Measurements from ENCODE around the gene CCDC152. TPM values are rescaled to one million over a fixed set of nuclear protein-coding genes. Genes with fewer than 3 reads are reported as not detected.

CCDC152 gene
- total RNA-seq, 2 donors from 2014 or later: 1.3 TPM; not detected in 1

DNA sequence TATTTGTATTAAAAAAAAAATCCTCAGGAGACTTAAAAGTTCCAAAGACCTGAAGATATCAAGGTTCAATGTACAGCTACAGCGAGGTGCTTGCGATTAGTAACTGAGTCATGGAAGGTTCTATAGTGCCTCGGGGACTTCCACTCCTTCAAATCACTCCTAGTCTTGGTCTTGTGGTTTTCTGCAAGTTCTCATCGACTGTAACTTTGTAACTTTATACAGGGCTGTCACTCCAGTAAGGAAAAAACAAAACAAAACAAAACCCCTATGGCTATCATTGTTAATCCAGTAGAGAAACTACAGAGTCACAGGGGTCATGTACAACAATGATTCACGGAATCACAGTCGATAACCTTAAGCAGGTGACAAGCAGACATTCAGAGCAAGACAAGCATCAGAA lies 94.9 kb downstream of the CCDC152 start:
- H3K27me3 ChIP-seq: no peaks in the 10 kb centered on the region
- H3K9me3 ChIP-seq: no peaks in the 10 kb centered on the region
- TF ChIP-seq, protein P1, sequence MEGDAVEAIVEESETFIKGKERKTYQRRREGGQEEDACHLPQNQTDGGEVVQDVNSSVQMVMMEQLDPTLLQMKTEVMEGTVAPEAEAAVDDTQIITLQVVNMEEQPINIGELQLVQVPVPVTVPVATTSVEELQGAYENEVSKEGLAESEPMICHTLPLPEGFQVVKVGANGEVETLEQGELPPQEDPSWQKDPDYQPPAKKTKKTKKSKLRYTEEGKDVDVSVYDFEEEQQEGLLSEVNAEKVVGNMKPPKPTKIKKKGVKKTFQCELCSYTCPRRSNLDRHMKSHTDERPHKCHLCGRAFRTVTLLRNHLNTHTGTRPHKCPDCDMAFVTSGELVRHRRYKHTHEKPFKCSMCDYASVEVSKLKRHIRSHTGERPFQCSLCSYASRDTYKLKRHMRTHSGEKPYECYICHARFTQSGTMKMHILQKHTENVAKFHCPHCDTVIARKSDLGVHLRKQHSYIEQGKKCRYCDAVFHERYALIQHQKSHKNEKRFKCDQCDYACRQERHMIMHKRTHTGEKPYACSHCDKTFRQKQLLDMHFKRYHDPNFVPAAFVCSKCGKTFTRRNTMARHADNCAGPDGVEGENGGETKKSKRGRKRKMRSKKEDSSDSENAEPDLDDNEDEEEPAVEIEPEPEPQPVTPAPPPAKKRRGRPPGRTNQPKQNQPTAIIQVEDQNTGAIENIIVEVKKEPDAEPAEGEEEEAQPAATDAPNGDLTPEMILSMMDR (IDR thresholded peaks at IDR 0.05): no peak
- no peak for TF ChIP-seq POLR2A (IDR thresholded peaks at IDR 0.05)

More for the DNA sequence above, 94.9 kb downstream of the CCDC152 start:
- no peaks in the 10 kb centered on the region for H3K36me3 ChIP-seq (replicated peaks in 1 of 2; ENCODE audit: insufficient read depth in 1 of 2, low read depth in 2 of 2)
- ATAC-seq: no peak
- H3K4me3 ChIP-seq: no peak overlapping the region
- no peak for DNase-seq
- intact Hi-C loops (cut with DNase I): no loop called here
- no peak overlapping the region for H3K27ac ChIP-seq
- 88 to 90% methylated on average over 6 of the region's 6 CpGs for WGBS, 2 donors
- H3K4me1 ChIP-seq: peaks cover 6% of the 10 kb centered on the region

Other genes starting within 250 kb of the CCDC152 start
- 100 to 1,000 TPM in 1 of 2 donors, 10 to 100 TPM in 1; 97.9 to 289 TPM for gene SELENOP, start 55.1 kb downstream of the CCDC152 start, total RNA-seq